ENCODE data around the gene WWC2. TPM values are rescaled to one million over a fixed set of nuclear protein-coding genes. Genes with fewer than 3 reads are reported as not detected.

Gene WWC2
- total RNA-seq, 1 experiment from 2014 or later: 39.1 TPM

GRCh38 chr4:183140911-183141320 lies 41.9 kb downstream of the WWC2 start (continued):
- no peak for TF ChIP-seq TCF7L2 (IDR thresholded peaks at IDR 0.05; ENCODE audit: borderline replicate concordance, extremely low read depth, insufficient read depth, insufficient read length)
- no peak for TF ChIP-seq SRF (IDR thresholded peaks at IDR 0.05; ENCODE audit: low read depth)
- TF ChIP-seq ZFX (IDR thresholded peaks at IDR 0.05): no peak
- no peak for TF ChIP-seq POLR2AphosphoS5 (IDR thresholded peaks at IDR 0.05; ENCODE audit: low read depth, low read length)
- no peak for TF ChIP-seq ZBTB33 (IDR thresholded peaks at IDR 0.05; ENCODE audit: extremely low read depth, insufficient replicate concordance, low read length)

GRCh38 chr4:183141997-183142396 lies 42.9 kb downstream of the WWC2 start:
- no peaks in the 10 kb centered on the region for H3K9me3 ChIP-seq (ENCODE audit: control insufficient read depth in 1 of 2, insufficient read depth in 1 of 2, low read depth in 1 of 2, low read length in 2 of 2)
- H3K36me3 ChIP-seq (ENCODE audit: control insufficient read depth in 1 of 2, insufficient read depth in 2 of 2, low read length in 2 of 2): no peaks in the 10 kb centered on the region
- no peak overlapping the region for H3K27ac ChIP-seq (ENCODE audit: low read depth, low read length)
- no peak overlapping the region for H3K4me3 ChIP-seq (replicated peaks in 1 of 2; ENCODE audit: low read depth in 1 of 2, low read length in 2 of 2)
- no peaks in the 10 kb centered on the region; the same call in 1 of the 2 replicates for H4K20me1 ChIP-seq (ENCODE audit: insufficient read depth)
- ATAC-seq: no peak; the same call in 1 of the 2 replicates
- H2AFZ ChIP-seq (ENCODE audit: low read depth, low read length, poor library complexity, severe bottlenecking): no peak overlapping the region
- peaks cover 3 to 9% of the 10 kb centered on the region in 2 experiments; a peak in 2 of 4 replicates for H3K4me1 ChIP-seq (ENCODE audit: control insufficient read depth in 1 of 2, insufficient read depth in 2 of 2, low read length in 2 of 2)
- no peak overlapping the region for H3K9ac ChIP-seq (ENCODE audit: low read length)
- no peak for DNase-seq (ENCODE audit: low read depth, low spot score)
- H3K27me3 ChIP-seq (ENCODE audit: insufficient read depth, low read length): no peaks in the 10 kb centered on the region
- TF ChIP-seq ZFX (IDR thresholded peaks at IDR 0.05) (no peak), SIN3A (IDR thresholded peaks at IDR 0.05; ENCODE audit: low read depth) (no peak), ATF3 (IDR thresholded peaks at IDR 0.05) (no peak), SRF (IDR thresholded peaks at IDR 0.05; ENCODE audit: low read depth) (no peak), CTCF (IDR thresholded peaks at IDR 0.05 in 2 of 3, conservative IDR thresholded peaks at IDR 0.05 in 1 of 3; ENCODE audit: borderline replicate concordance in 1 of 3, insufficient read depth in 1 of 3, low read depth in 2 of 3, low read length in 2 of 3) (no peak), YY1 (IDR thresholded peaks at IDR 0.05; ENCODE audit: extremely low read depth, insufficient replicate concordance, low read depth, low read length) (no peak), EZH2 (IDR thresholded peaks at IDR 0.05) (no peak), EZH2phosphoT487 (IDR thresholded peaks at IDR 0.05; ENCODE audit: borderline replicate concordance) (no peak), CBX3 (IDR thresholded peaks at IDR 0.05; ENCODE audit: low read depth) (no peak), TCF7L2 (IDR thresholded peaks at IDR 0.05; ENCODE audit: borderline replicate concordance, extremely low read depth, insufficient read depth, insufficient read length) (no peak), EGR1 (IDR thresholded peaks at IDR 0.05; ENCODE audit: low read depth) (no peak), MAX (IDR thresholded peaks at IDR 0.05) (no peak)
- POLR2A ChIA-PET: no interaction called here
- intact Hi-C loops (cut with micrococcal nuclease): no loop called here
- H3K79me2 ChIP-seq (ENCODE audit: insufficient read depth, low read length): peaks cover 98% of the 10 kb centered on the region
- RAD21 ChIA-PET (ENCODE audit: low non-redundant PET in 1 of 2, low total read pairs in 2 of 2, uncharacterized antibody in 2 of 2, unreplicated experiment in 2 of 2): no interaction called here
- no peak overlapping the region for H3K4me2 ChIP-seq (ENCODE audit: low read length)
- no TSS peak for BruUV-seq (replicated peaks)
- CTCF ChIA-PET: no interaction called here
- H3K9me2 ChIP-seq (ENCODE audit: insufficient read depth): no peaks in the 10 kb centered on the region
